Small intestine (tissue), 7 donors: Measurements from ENCODE around the gene INHBA. TPM values are rescaled to one million over a fixed set of nuclear protein-coding genes. Genes with fewer than 3 reads are reported as not detected.

ENCODE experiments used
- DNase-seq, 2 donors: peaks; one replicate each; pipeline versions ENCODE4 v3.0.0 to v3.0.0-alpha.2; 2013
- FAIRE-seq: peaks from 2 replicates; lab custom pipeline; 2012; peaks lifted over from hg19 to GRCh38; lab: Jason Lieb, UNC
- H3K27ac ChIP-seq, 3 donors: one replicate each; pipeline ENCODE4 v1.5.1; 2013; ENCODE audit warnings: low read length in 2 of 3, mild to moderate bottlenecking in 2 of 3, control low read depth in 1 of 3, inconsistent platforms in 1 of 3, low read depth in 1 of 3, moderate library complexity in 1 of 3
- H3K27me3 ChIP-seq, 3 donors: one replicate each; pipeline ENCODE4 v1.6.1; 2013; ENCODE audit warnings: low read length in 3 of 3, inconsistent platforms in 1 of 3; ENCODE audit not compliant: control insufficient read depth in 3 of 3, insufficient read depth in 3 of 3
- H3K36me3 ChIP-seq, 3 donors: one replicate each; pipeline ENCODE4 v1.6.1; 2013; ENCODE audit warnings: low read length in 3 of 3, inconsistent platforms in 1 of 3, low read depth in 1 of 3, mild to moderate bottlenecking in 1 of 3, moderate library complexity in 1 of 3; ENCODE audit not compliant: control insufficient read depth in 3 of 3, insufficient read depth in 2 of 3
- H3K4me1 ChIP-seq, 3 donors: one replicate each; pipeline ENCODE4 v1.6.1; 2013; ENCODE audit warnings: low read length in 2 of 3, inconsistent platforms in 1 of 3, low read depth in 1 of 3, mild to moderate bottlenecking in 1 of 3, moderate library complexity in 1 of 3; ENCODE audit not compliant: control insufficient read depth in 3 of 3, insufficient read depth in 2 of 3
- H3K4me3 ChIP-seq, 3 donors: one replicate each; pipeline ENCODE4 v1.5.1; 2013; ENCODE audit warnings: low read length in 3 of 3, control low read depth in 1 of 3, inconsistent platforms in 1 of 3, low read depth in 1 of 3, mild to moderate bottlenecking in 1 of 3, moderate library complexity in 1 of 3
- H3K9me3 ChIP-seq, 2 donors: one replicate each; pipeline ENCODE4 v1.6.1; 2013; ENCODE audit warnings: low read depth in 1 of 2, low read length in 1 of 2; ENCODE audit not compliant: control insufficient read depth in 2 of 2, insufficient read depth in 1 of 2
- WGBS, 3 donors: extraction: QIAGEN DNeasy Blood & Tissue Kit; methylation state at CpG; one replicate each; pipeline ENCODE4 v1.1.7; 2013; 5-methylcytosine and 5-hydroxymethylcytosine counted together
- polyA plus RNA-seq, 4 donors: library from polyadenylated mRNA; stranded (reverse) in 3 of 4; unstranded in 1 of 4; fragments of 200-250 nt in 3 of 4; fragments of 120-200 nt in 1 of 4; gene quantifications; one replicate each; pipeline versions ENCODE4 v1.2.1 to v1.2.3, GENCODE V29; 2013
- donor health status: healthy with polysubstance abuse.
- donor health status: control.
- donor health status: control.
- donor health status: Bipolar disorder and iron deficiency.
- donor health status: healthy.

INHBA gene
- polyA plus RNA-seq, 4 donors = 0.27 to 1.2 (median 0.63) TPM; not detected in 1

DNA sequence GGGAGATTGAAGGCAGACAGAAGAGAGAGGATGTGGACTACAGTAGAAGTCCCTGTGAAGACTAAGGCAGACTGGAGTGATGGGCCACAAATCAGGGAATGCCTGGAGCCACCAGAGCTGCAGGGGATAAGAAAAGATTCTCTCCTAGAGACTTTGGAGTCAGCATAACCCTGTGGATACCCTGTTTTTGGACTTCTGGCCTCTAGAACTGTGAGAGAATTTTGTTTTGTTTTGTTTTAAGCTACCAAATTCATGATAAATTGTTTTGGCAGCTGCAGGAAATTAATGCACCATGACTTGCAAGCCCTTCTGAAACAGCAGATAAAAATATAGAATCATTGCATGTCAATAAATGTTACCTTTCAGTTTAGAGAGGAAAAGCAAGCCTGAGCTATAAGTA, 41.3 kb downstream of the INHBA start:
- Histone ChIP-seq H3K4me3 (no peak overlapping the region), H3K4me1 (no peaks in the 10 kb centered on the region), H3K27me3 (no peaks in the 10 kb centered on the region), H3K27ac (no peak overlapping the region), H3K36me3 (no peaks in the 10 kb centered on the region), H3K9me3 (no peaks in the 10 kb centered on the region)
- DNase-seq = no peak
- no peak for FAIRE-seq

DNA sequence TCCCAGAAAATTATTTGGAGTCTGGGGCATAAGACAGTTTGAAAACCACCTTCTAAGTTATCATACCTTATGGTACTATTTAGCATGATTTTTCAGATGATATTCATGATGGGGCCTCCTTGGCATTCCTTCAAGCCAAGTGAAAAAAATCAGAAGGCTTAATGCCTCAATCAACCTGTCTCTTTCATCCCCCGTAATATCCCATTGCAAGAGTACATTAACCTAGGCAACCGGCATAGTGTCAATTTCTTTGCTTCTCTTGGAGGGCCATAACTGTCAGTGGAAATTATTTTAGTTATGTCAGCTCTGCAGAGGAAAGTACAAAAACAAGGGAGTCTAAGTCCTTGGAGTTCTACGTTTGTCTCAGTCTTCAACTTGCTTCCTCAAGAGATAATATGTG, 43.4 kb downstream of the INHBA start:
- no peak for FAIRE-seq
- no peak overlapping the region for H3K27ac ChIP-seq

DNA sequence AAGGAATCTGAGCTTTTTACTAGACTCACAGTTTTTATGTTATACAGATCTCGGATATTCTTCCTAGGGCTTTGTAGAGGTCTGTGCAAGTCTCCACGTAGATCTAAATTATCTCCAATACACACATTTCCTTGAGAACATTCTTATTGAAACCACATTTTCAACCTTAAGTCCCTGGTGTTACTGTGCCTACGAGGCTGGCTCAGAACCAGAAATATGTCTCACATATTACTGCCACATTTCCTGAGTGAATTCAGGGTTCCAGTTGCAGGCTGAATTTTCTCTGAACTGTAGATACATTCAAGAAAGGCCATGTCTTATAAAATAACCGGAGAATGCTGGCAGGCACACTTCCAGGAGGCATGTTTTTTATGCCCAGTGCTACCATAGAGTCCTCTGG, 46.5 kb downstream of the INHBA start:
- no peaks in the 10 kb centered on the region for H3K9me3 ChIP-seq
- WGBS, 3 donors = 50 to 56% (median 50%) methylated on average over 4 of the region's 4 CpGs
- H3K27me3 ChIP-seq = no peaks in the 10 kb centered on the region
- no peak overlapping the region for H3K4me3 ChIP-seq
- no peak overlapping the region for H3K27ac ChIP-seq
- DNase-seq (no peak), FAIRE-seq (no peak)
- H3K4me1 ChIP-seq = no peaks in the 10 kb centered on the region
- H3K36me3 ChIP-seq = no peaks in the 10 kb centered on the region

More for the DNA sequence above, 43.4 kb downstream of the INHBA start:
- no peaks in the 10 kb centered on the region for H3K27me3 ChIP-seq
- no peak overlapping the region for H3K4me3 ChIP-seq
- no peaks in the 10 kb centered on the region for H3K36me3 ChIP-seq
- no peak for DNase-seq
- H3K4me1 ChIP-seq = no peaks in the 10 kb centered on the region
- H3K9me3 ChIP-seq = no peaks in the 10 kb centered on the region
- WGBS, 3 donors = 85 to 92% (median 91%) methylated on average over 3 of the region's 3 CpGs

DNA sequence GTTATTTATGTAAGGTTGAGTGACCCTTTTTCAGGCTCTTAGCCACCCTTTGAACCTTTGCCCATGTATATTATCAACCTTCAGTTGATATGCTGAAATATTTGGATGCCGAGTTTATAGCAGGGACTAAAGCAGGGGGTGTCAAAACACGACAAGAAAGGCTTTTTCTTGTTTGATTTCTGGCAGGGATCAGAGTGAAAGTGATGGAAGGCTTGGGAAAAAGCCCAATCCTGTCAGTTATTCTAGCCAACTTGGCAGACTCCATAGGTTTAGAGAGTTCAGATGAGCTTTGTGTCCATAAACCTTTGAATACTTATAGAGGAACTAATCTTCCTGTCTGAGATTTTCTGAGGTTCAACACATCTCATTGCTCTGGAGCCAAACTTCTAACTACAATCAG, 47.5 kb downstream of the INHBA start:
- Histone ChIP-seq H3K4me1 (no peaks in the 10 kb centered on the region), H3K27me3 (no peaks in the 10 kb centered on the region), H3K27ac (no peak overlapping the region), H3K9me3 (no peaks in the 10 kb centered on the region), H3K36me3 (no peaks in the 10 kb centered on the region), H3K4me3 (no peak overlapping the region)
- FAIRE-seq (no peak), DNase-seq (no peak)
- 7 to 44% (median 25%) methylated on average over 2 of the region's 2 CpGs for WGBS, 3 donors

DNA sequence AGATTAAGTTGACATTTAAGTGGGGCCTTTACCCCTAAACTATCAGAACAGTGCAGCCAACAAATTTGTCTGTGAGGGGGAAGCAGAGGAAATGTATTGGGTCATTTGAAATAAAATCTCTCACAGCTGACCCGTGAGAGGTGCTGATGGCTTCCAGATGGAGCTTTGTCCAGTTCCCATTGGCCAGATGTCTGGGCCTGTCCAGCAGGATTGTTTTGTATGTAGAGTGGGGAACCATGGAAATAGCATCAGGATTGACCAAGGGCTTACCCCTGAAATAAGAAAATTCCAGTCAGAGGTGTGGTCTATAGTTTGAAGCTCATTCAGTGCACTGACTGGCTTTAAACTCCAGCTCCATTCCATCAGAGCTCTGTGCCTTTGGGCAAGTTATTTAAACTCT, 50.6 kb downstream of the INHBA start:
- no peak for DNase-seq
- no peaks in the 10 kb centered on the region for H3K36me3 ChIP-seq
- no peaks in the 10 kb centered on the region for H3K27me3 ChIP-seq
- no peaks in the 10 kb centered on the region for H3K4me1 ChIP-seq
- no peaks in the 10 kb centered on the region for H3K9me3 ChIP-seq
- H3K4me3 ChIP-seq = no peak overlapping the region
- no peak overlapping the region for H3K27ac ChIP-seq
- no peak for FAIRE-seq
- 24 to 64% (median 29%) methylated on average over 1 of the region's 1 CpG for WGBS, 3 donors

DNA sequence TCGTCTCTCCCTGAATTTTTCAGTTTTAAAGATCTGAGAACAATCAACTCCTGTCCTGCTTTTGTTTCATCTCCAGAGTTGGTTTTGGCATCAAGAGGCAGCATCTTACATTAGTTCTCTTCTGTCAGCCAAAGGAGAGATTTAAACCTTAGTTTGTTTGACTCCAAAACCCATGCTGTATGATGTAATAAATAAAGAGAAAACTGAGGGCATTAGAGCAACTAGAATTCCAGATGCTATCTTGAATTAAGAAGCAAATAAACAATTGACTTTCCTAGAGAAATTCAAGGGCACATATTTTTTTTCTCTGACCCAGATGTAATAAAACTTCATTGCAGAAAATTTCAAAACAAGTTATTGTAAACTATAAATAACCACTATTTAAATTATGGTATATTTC, 54.4 kb downstream of the INHBA start:
- Histone ChIP-seq H3K36me3 (no peaks in the 10 kb centered on the region), H3K4me3 (no peak overlapping the region), H3K27ac (no peak overlapping the region), H3K27me3 (no peaks in the 10 kb centered on the region), H3K9me3 (no peaks in the 10 kb centered on the region), H3K4me1 (no peaks in the 10 kb centered on the region)
- 54 to 71% (median 54%) methylated on average over 1 of the region's 1 CpG for WGBS, 3 donors
- FAIRE-seq (no peak), DNase-seq (no peak)

DNA sequence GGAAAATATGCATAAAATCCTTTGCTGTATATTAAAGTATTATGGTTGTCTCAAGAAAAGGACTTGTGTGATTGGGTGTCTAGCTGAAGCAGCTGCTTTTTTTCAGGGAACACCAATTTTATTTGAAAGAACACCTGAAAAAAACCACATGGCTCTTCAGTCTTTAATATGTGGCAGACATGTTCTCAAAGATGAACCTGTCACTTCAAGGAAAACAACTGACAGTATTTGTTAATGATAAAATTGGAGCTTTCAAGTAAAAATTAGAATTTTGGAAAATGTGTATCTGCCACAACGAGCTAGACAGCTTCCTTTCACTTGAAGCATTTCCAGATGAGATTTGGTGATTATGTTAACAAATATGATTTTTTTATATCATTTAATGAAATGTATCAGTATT, 59.3 kb downstream of the INHBA start:
- DNase-seq = no peak
- FAIRE-seq = no peak
- no peak overlapping the region for H3K4me3 ChIP-seq
- no peaks in the 10 kb centered on the region for H3K36me3 ChIP-seq
- H3K4me1 ChIP-seq = no peaks in the 10 kb centered on the region
- no peaks in the 10 kb centered on the region for H3K27me3 ChIP-seq
- 45 to 61% (median 50%) methylated on average over 1 of the region's 1 CpG for WGBS, 3 donors
- H3K9me3 ChIP-seq = no peaks in the 10 kb centered on the region
- no peak overlapping the region for H3K27ac ChIP-seq

DNA sequence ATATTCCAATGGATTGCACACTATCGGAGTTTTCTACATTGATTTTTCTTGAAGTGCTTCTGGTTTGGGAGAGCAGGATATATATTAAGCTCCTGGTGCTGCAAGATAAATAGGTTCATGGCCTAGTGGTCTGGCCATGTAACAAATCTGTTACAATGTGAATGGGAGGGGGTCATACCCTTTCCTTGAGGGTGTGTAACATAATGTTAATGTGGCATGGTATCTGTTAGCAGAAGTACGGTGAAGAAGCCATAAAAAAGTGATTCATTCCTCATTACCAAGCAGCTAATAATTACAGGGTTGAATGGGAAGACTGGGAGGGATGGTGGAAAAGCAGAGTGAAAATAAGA, 61.2 kb downstream of the INHBA start:
- 64 to 83% (median 74%) methylated on average over 2 of the region's 2 CpGs for WGBS, 3 donors
- DNase-seq (no peak), FAIRE-seq (no peak)
- Histone ChIP-seq H3K27me3 (no peaks in the 10 kb centered on the region), H3K9me3 (no peaks in the 10 kb centered on the region), H3K36me3 (no peaks in the 10 kb centered on the region), H3K27ac (no peak overlapping the region), H3K4me1 (no peaks in the 10 kb centered on the region), H3K4me3 (no peak overlapping the region)

DNA sequence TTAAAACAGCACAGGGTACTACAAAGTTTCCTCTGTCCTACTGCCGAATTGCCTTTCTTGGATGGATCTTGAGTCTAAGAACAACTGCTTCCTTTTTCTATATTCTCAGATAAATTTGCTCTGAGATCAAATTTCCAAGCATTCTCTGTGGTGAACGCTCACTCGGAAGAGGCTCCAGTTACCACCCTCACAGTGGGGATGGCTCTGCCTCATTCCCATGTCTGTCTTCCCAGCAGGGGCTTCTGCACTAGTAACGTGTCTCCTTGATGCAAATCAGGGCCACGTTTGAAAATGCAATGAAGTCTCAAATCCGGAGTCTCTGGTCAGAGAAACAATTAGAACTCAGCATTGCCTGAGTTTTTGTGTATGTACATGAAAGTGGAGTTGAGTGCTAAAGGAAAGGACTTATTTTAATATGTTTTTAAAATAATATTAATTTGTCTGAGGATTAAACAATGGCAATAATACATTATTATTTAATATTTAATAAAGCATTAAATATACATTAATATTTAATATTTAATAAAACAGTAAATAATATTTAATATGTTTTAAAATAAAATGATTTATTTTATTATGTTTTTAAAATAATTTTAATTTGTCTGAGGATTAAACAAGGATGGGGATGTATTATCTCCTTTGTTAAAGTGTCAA, 61.8 kb downstream of the INHBA start:
- Histone ChIP-seq H3K27me3 (no peaks in the 10 kb centered on the region), H3K36me3 (no peaks in the 10 kb centered on the region), H3K4me3 (no peak overlapping the region), H3K9me3 (no peaks in the 10 kb centered on the region), H3K27ac (no peak overlapping the region), H3K4me1 (no peaks in the 10 kb centered on the region)
- 72 to 76% (median 73%) methylated on average over 6 of the region's 6 CpGs for WGBS, 3 donors
- no peak for DNase-seq
- FAIRE-seq = no peak
